Measurements from ENCODE around the gene SLC24A5. TPM values are rescaled to one million over a fixed set of nuclear protein-coding genes. Genes with fewer than 3 reads are reported as not detected.
A peak's percentile ranks its signal among the peaks of the same experiment; 100 is the strongest.

The SLC24A5 gene
- total RNA-seq, 1 experiment from 2014 or later = not detected

- Mint-ChIP-seq H3K4me1 (peaks cover 62% of the 10 kb centered on the region), H3K27ac (peak within 1 kb of the TSS; percentile 97), H3K27me3 (ENCODE audit: low read depth) (no peaks in the 10 kb centered on the region), H3K9me3 (no peaks in the 10 kb centered on the region), H3K36me3 (no peaks in the 10 kb centered on the region), H3K4me3 (peak within 1 kb of the TSS; percentile 92)
- ChIA-PET POLR2A (interaction anchor here (0.5 to 0.8 kb wide), 2 partner anchors 13 to 32 kb away, joined by 4 read pairs; no protein-coding TSS in a partner anchor), CTCF (interaction anchor here (0.6 to 1.4 kb wide), 8 partner anchors 10 to 1555 kb away, joined by 3 to 5 read pairs (median 3); no protein-coding TSS in a partner anchor)
- ATAC-seq = peak; percentile 94
- peak; percentile 90 for DNase-seq (ENCODE audit: low spot score)
- TF ChIP-seq NR3C1 (CRISPR knock-in tag; conservative IDR thresholded peaks at IDR 0.05; ENCODE audit: low read depth) (no peak), TP53 (CRISPR knock-in tag; IDR thresholded peaks at IDR 0.05) (0 out of 2 replicates have a peak, but pooled peaks have one; percentile 55), MYBL2 (CRISPR knock-in tag; IDR thresholded peaks at IDR 0.05) (peak; percentile 99), CBFB (CRISPR knock-in tag; IDR thresholded peaks at IDR 0.05; ENCODE audit: low read depth) (0 out of 2 replicates have a peak, but pooled peaks have one; percentile 82), ETV6 (CRISPR knock-in tag; IDR thresholded peaks at IDR 0.05) (peak; percentile 65; the same call in 1 of the 2 replicates), IRF2 (CRISPR knock-in tag; IDR thresholded peaks at IDR 0.05; ENCODE audit: borderline replicate concordance, low read depth) (no peak), SMAD3 (CRISPR knock-in tag; IDR thresholded peaks at IDR 0.05; ENCODE audit: borderline replicate concordance) (0 out of 2 replicates have a peak, but pooled peaks have one; percentile 19), TEAD1 (CRISPR knock-in tag; IDR thresholded peaks at IDR 0.05) (no peak), E2F5 (CRISPR knock-in tag; IDR thresholded peaks at IDR 0.05) (0 out of 2 replicates have a peak, but pooled peaks have one; percentile 62), NR1H2 (CRISPR knock-in tag; IDR thresholded peaks at IDR 0.05) (no peak), E2F4 (CRISPR knock-in tag; IDR thresholded peaks at IDR 0.05; ENCODE audit: borderline replicate concordance, low read depth) (no peak; the same call in 1 of the 2 replicates), E2F1 (CRISPR knock-in tag; IDR thresholded peaks at IDR 0.05) (no peak), ZNF532 (CRISPR knock-in tag; IDR thresholded peaks at IDR 0.05; ENCODE audit: borderline replicate concordance) (0 out of 2 replicates have a peak, but pooled peaks have one; percentile 23), ZNF232 (CRISPR knock-in tag; IDR thresholded peaks at IDR 0.05) (peak; percentile 76; the same call in 1 of the 2 replicates), SOX15 (CRISPR knock-in tag; IDR thresholded peaks at IDR 0.05) (no peak), ELF4 (CRISPR knock-in tag; IDR thresholded peaks at IDR 0.05; ENCODE audit: low read depth) (peak; percentile 61; the same call in 1 of the 2 replicates), SMAD4 (CRISPR knock-in tag; IDR thresholded peaks at IDR 0.05) (no peak), FOXK1 (CRISPR knock-in tag; IDR thresholded peaks at IDR 0.05) (0 out of 2 replicates have a peak, but pooled peaks have one; percentile 21), HMGXB4 (CRISPR knock-in tag; IDR thresholded peaks at IDR 0.05) (peak; percentile 87; the same call in 1 of the 2 replicates), ZNF281 (CRISPR knock-in tag; IDR thresholded peaks at IDR 0.05) (peak; percentile 43; the same call in 1 of the 2 replicates), MAX (CRISPR knock-in tag; IDR thresholded peaks at IDR 0.05) (peak; percentile 59; the same call in 1 of the 2 replicates)
Measured at GRCh38 chr15:48177766-48178647, 57.2 kb downstream of the SLC24A5 start, which contains the start of gene MYEF2. TSS of gene MYEF2 (minus strand) at chr15:48178295. CDS start at chr15:48178237, 58 bp downstream.

All from WTC11 (cell line).